AG08395 (cell line): Measurements from ENCODE around the gene IBA57.
A peak's percentile ranks its signal among the peaks of the same experiment; 100 is the strongest.

Experiments used
- DNase-seq: peaks from one replicate; pipeline ENCODE4 v3.0.0; 2012; ENCODE audit warnings: mixed read lengths, low spot score

The IBA57 gene

DNA sequence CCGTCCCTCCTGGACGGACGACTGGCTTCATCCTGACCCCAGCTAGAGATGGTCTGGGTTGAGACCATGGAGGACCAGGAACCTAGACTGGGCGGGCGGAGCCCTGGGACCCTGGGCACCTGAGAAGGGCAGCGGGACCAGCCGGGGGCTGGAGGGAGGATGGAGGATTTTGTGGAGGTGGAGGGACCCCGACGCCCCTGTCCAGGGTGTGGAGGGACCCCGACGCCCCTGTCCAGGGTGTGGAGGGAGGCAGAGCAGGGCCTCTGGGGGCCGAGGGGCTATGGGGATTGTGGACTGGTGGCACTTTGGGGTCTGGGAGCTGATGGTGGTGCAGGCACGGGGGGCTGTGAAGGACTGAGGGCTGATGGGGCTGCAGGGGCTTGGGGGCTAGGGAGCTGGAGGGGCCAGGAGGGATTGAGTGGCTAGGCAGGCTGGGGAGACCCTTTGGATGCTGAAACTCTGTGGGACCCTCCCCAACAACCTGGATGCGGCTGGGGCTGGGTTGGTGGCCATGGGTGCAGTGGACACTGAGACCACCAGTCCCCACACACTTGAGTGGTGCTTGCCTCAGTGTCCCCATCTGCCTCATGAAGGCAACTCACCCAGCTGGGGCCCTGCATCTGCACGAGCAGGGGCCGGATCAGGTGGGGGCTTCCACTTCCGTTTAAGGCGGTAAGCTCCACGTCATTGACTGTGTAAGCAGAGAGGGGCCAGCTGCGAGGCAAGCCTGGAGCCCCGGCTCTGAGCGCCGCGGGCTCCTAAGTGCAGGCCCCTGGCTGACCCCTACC lies 8.5 kb upstream of the IBA57 start:
- DNase-seq, result no peak

- DNase-seq, result no peak
Observed at GRCh38 chr1:228157729-228158126, 7.9 kb upstream of the IBA57 start.

- DNase-seq, result no peak
Observed at GRCh38 chr1:228158151-228159007, 7.2 kb upstream of the IBA57 start.

GRCh38 chr1:228159008-228159665 lies 6.5 kb upstream of the IBA57 start:
- no peak for DNase-seq

DNA sequence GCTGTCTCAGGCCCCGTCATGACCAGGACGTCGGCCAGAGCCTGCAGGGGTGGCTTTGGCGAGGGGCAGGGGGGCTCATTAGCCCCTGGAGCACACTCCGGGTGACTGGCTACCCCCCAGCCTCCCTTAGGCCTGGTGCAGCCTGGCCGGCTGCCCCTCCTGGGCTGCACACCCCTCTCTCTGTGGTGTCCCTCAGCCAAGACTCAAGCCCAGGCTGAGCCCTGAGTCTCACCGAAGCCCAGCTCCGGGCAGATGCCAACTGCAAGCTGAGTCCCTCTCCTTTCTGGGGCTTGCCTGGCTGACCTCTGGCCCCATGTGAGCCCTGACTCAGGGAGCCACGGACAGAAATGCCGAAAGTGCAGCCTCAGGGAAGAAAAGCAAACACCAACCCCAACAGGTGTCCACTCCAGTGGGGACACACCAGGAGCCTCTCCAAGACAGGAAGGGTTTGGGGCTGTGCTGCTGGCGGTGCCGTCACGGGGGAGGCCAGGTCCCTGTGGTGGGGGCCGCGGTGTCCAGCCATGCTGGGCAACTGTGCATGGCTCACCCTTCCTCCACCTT lies 5.3 kb upstream of the IBA57 start:
- no peak for DNase-seq

DNA sequence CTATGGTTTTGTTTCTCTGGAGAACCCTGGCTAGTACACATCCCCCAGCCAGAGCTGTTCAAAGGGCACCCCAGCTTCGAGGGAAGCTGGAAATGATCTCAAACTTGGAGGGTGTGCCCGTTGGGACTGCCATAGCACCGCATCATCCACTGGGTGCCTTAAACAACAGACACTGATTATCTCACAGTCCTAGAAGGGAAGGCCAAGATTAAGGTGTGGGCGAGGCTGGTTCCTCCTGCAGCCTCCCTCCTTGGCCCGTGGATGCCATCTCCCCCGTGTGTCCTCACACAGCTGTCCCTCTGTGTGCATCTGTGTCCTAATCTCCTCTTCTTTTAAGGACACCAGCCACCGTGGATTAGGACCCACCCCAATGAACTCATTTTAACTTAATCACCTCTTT lies 4.2 kb upstream of the IBA57 start:
- DNase-seq, result no peak

DNA sequence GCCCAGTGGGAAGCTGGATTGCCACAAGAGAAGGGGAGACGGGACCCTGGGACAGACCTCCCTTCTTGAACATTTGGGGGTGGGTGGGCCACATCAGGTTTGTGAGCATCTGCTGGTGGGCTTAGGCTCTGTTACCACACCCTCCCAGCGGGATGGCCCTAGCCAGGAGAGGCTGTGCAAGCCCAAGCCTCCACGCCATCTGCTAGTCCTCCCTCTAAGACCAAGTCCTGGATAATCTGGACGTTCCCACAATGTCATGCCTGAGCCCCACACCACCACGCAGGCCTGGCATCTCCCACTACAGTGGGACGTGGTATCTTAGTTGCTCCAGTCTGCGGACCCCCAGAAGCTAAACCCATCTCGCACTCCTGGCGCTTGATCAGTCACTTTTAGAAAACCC lies 3.7 kb upstream of the IBA57 start:
- no peak for DNase-seq

GRCh38 chr1:228162286-228163006 lies 3.2 kb upstream of the IBA57 start:
- peak; percentile 5 for DNase-seq

DNA sequence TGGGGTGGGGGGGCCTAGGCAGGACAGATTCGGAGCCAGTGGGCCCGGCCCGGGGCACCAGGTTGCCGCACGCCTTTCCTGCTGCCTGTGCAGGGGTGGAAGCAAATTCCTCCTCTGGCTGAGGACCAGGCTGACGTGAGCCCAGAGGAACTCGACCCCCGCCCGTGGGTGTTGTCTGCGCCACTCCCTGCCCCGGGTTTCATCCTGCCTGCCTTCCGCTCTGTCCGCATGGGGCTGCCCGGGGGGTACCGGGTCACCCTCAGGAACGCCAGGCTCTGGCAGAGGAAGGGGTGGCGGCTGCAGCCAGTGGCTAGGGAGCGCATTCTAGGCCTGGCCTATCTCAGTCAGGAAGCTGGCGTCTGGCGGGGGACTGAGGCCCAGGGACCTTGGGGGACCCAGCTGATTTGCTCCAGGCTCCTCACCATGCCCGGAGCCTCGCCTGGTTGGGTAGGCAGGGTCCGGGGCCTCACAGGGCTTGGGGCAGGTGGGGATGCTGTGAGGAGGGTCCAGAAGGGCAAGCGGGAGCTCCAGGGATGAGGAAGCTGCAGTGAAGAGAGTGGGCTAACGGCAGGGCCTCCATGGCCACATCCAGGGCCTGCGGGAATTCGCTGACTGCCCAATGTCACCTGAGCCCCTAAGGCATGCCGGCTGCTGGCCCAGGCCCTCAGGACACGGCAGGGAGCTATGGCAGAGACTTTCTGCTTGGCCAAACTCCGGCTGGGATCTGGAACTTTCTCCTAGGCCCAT lies 2.4 kb upstream of the IBA57 start:
- peak; percentile 24 for DNase-seq

GRCh38 chr1:228163776-228164519 lies 1.7 kb upstream of the IBA57 start:
- DNase-seq, result no peak

GRCh38 chr1:228164561-228165371 lies 838 bp upstream of the IBA57 start:
- DNase-seq, result no peak

GRCh38 chr1:228166170-228166936 lies 749 bp downstream of the IBA57 start:
- peak; percentile 78 for DNase-seq

DNA sequence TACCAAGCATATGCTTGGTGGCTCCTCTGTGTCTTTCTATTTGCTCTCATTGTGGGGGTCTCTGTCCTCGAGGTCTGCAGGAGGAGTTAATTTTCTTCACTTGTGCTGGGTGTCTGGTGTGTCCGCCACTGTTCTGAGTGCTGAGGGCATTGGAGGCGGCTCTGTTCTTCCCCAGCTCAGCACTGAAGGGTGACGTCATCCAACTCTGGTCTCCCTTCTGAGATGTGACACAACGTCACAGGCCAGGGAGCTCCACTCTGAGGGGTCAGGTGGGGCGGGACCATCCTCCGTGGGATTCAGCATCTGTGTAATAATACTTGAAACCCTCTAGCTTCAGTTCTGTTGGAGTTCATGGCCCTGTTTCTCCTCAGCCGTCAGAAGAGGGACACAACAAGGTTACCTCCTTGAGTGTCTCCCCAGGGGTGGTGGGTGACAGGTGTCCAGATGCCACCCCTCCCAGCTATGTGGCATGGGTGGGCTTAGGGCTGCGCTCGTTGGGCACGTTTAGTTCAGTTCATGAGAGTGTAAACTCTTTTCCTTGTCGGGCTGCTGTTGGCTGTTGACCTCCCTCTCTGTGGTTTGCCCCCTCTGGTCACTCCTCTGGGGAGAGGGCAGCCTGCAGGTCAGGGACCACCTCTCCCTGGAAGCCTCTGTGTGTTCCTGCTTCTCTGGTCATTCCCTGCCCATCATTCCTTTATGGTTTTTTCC lies 3.1 kb downstream of the IBA57 start:
- no peak for DNase-seq

- no peak for DNase-seq
Observed at GRCh38 chr1:228169345-228169744, 3.7 kb downstream of the IBA57 start.

DNA sequence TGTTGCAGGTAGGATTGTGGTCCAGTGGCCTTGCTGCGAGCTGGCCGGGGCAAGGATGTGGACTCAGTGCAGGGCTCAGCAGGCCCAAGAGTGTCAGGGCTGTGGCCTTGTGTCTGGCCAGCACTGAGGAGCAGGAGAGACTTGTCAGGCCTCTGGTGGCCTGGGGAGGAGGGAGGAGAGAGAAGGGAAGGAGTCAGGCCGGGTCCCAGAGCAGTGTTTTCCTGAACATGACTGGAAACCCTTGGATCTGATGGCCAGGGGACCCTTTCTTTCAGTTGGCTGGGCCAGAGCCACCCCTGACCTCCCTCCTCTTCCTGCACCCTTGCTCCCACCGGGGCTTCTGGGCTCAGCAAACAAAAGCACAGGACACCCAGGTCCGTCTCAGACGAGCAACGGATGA lies 5.1 kb downstream of the IBA57 start:
- no peak for DNase-seq

DNA sequence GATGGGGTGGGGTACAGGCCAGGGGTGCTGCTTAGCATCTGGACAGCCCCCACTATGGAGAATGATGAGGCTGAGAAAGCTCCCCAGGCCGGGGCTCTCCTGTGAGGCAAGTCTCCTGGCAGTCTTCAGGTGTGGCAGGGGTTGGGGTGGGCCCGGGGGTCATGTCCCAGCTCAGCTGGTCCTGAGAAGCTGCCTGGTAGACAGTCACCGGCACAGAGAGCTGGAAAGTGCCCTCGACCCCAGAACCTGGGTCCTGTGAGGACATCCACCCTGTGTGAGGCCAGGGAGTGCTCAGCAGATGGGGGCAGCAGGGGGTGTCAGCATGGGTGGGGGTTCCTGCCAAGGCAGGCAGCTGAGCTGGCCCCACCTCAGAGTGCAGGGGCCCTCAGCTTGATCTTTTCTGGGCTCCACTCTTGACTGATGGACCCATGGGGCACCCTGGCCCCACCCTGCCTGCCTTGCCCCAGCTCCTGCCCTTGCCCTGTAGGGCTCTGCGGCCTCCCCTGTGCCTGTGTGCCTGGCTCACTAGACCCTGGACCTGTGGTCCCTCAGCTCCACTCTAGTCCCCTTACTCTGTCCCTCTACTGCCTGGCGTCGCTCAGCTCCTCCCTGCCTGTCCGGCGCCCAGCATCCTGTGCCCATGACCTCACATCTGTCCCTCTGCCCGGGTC lies 5.8 kb downstream of the IBA57 start:
- DNase-seq, result no peak
